ENCODE data around the gene CD68.
A peak's percentile ranks its signal among the peaks of the same experiment; 100 is the strongest.

Gene CD68

DNA sequence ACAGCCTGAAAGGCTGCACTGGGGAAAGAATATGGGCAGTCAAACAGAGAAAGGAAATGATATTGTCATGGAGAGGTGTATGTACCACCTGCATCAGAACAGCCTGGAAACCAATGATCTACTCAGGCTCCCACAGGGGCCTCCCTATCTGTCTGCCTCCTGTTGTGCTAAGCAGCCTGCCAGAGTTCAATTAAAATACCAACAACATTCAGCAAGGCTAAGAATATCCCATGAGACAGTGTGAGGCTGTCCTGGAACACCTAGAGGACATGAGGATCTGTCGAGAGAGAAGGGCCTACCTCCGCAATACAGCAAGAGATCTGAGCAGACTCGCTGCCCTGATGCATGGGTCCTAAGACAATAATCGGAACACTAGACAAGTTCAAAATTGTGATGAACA lies 26.8 kb downstream of the CD68 start:
- TF ChIP-seq, protein P1, sequence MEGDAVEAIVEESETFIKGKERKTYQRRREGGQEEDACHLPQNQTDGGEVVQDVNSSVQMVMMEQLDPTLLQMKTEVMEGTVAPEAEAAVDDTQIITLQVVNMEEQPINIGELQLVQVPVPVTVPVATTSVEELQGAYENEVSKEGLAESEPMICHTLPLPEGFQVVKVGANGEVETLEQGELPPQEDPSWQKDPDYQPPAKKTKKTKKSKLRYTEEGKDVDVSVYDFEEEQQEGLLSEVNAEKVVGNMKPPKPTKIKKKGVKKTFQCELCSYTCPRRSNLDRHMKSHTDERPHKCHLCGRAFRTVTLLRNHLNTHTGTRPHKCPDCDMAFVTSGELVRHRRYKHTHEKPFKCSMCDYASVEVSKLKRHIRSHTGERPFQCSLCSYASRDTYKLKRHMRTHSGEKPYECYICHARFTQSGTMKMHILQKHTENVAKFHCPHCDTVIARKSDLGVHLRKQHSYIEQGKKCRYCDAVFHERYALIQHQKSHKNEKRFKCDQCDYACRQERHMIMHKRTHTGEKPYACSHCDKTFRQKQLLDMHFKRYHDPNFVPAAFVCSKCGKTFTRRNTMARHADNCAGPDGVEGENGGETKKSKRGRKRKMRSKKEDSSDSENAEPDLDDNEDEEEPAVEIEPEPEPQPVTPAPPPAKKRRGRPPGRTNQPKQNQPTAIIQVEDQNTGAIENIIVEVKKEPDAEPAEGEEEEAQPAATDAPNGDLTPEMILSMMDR (IDR thresholded peaks at IDR 0.05; ENCODE audit: control extremely low read depth, extremely low read depth, low read depth, missing control alignments), result no peak
- DNase-seq (ENCODE audit: extremely low spot score), result no peak
- CTCF ChIA-PET, result interaction anchor here (2.4 kb wide), 1 partner anchor 17 kb away, joined by 7 read pairs; no protein-coding TSS in a partner anchor
- POLR2A ChIA-PET, result no interaction called here

DNA sequence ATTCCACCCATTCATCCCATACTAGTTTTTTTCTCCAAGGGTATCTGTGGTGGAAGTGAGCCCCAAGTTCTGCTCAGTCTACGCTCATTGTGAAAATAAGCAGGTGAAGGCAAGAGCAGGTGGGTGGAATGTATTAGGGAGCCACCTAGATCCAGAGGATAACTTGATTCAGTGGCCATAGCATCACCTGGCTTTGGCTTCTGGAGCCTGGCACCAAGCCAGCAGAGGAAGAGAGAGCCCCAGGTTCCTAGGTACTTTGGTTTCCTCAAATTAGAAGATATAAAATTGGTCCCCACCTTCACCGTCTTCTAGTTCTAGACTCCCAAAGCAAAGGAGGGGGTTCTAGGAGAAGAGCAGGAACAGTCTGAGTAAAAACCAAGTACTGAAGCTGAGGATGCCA lies 31.2 kb downstream of the CD68 start:
- DNase-seq (ENCODE audit: extremely low spot score), result no peak
- TF ChIP-seq, protein P1 (IDR thresholded peaks at IDR 0.05; ENCODE audit: control extremely low read depth, extremely low read depth, low read depth, missing control alignments), result no peak
- ChIA-PET CTCF (interaction anchor here (0.7 to 9.0 kb wide), 5 partner anchors 10 to 77 kb away, joined by 3 to 68 read pairs (median 3); partner anchors contain the start of genes SAT2, SHBG, TP53 and WRAP53), POLR2A (no interaction called here)

DNA sequence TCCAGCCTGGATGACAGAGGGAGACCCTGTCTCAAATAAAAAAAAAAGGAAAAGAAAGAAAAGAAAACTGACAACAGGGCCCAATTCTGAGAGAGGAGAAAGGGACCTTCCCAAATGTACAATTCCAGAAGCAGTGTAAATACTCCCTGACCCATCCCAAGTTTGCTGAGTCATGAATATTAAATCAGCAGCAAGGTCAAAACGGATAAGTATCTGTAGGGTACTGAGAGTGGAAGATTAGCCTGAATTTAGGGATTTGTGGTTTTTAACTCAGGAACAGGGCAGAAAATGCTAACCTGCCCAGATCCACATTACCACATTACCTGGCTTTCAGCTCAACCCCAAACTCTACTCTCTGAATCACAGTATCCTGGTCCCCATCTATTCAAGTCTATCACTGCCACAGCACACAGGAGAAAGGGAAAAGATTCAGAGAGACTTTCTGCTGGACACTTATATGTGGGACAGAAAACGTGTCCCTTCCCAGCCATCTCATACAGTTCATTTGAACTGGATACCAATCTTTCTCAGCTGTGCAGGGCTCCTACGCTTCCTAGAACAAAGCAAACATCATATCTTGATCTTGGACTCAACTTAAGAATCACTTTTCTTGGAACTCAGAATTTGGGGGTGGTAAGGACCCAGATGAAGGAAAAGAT lies 32.3 kb downstream of the CD68 start:
- TF ChIP-seq, protein P1 (IDR thresholded peaks at IDR 0.05; ENCODE audit: control extremely low read depth, extremely low read depth, low read depth, missing control alignments), result no peak
- POLR2A ChIA-PET, result no interaction called here
- CTCF ChIA-PET, result interaction anchor here (1.1 to 9.0 kb wide), 5 partner anchors 10 to 208 kb away, joined by 3 to 68 read pairs (median 3); partner anchors contain the start of genes CD68, SAT2, SHBG and TMEM256
- no peak for DNase-seq (ENCODE audit: extremely low spot score)

DNA sequence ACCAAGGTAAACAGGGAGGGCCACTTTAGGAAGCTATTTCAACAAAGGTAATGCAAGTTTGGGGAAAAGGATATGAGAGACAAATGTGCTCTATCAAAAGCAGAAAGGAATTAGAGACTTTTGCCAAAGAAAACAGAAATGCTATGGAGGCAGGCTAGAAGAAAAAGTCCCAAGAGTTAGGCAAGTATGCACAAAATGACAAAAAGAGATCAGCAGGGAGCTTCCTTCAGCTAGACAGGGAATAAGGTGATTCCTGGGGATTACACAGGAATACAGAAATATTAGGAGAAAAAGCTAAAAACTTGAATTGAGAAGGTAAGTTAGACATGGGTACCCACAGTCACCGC lies 32.8 kb downstream of the CD68 start:
- TF ChIP-seq, protein P1 (IDR thresholded peaks at IDR 0.05; ENCODE audit: control extremely low read depth, extremely low read depth, low read depth, missing control alignments), result no peak
- no peak for DNase-seq (ENCODE audit: extremely low spot score)
- ChIA-PET CTCF (interaction anchor here (1.1 to 9.0 kb wide), 5 partner anchors 10 to 208 kb away, joined by 3 to 68 read pairs (median 3); partner anchors contain the start of genes CD68, SAT2, SHBG and TMEM256), POLR2A (no interaction called here)

DNA sequence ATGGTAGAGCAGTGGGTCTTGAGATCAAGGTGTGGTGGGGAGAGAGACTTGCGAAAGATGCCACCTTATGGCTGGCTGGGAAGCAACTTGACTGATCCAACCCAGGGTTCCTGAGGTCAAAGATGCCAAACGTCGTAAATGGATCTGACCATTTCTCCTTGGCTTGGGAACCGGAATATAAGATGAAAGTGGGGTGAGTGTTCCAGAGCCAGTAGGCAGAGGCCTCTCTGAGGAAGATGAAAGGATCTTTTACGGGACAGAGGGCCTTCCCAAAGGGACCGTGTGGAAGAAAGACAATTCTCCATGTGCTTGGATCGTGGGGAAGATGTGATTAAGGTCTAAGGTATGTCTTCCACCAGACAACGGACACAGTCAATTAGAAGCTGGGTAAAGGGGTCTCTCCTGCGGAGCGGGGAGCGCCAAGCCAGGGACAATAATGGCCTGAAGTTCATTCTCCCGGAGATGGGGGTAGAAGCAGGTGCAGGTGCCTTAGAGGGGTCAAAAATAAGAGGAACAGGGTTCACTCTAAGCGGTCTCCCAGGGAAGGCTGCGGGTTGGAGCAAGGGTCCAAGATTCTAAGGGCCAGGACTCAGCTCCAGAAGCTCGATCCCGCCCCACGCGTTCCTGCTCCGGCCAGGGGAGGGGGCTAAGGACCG lies 34.5 kb downstream of the CD68 start:
- TF ChIP-seq, protein P1 (IDR thresholded peaks at IDR 0.05; ENCODE audit: control extremely low read depth, extremely low read depth, low read depth, missing control alignments), result no peak
- CTCF ChIA-PET, result interaction anchor here (1.0 to 9.0 kb wide), 8 partner anchors 10 to 73 kb away, joined by 3 to 68 read pairs (median 5); partner anchors contain the start of genes SAT2, SHBG and TP53
- no peak for DNase-seq (ENCODE audit: extremely low spot score)
- POLR2A ChIA-PET, result interaction anchor here (1.2 kb wide), 2 partner anchors 31 to 129 kb away, joined by 4 to 5 read pairs; partner anchors contain the start of genes MPDU1 and POLR2A

DNA sequence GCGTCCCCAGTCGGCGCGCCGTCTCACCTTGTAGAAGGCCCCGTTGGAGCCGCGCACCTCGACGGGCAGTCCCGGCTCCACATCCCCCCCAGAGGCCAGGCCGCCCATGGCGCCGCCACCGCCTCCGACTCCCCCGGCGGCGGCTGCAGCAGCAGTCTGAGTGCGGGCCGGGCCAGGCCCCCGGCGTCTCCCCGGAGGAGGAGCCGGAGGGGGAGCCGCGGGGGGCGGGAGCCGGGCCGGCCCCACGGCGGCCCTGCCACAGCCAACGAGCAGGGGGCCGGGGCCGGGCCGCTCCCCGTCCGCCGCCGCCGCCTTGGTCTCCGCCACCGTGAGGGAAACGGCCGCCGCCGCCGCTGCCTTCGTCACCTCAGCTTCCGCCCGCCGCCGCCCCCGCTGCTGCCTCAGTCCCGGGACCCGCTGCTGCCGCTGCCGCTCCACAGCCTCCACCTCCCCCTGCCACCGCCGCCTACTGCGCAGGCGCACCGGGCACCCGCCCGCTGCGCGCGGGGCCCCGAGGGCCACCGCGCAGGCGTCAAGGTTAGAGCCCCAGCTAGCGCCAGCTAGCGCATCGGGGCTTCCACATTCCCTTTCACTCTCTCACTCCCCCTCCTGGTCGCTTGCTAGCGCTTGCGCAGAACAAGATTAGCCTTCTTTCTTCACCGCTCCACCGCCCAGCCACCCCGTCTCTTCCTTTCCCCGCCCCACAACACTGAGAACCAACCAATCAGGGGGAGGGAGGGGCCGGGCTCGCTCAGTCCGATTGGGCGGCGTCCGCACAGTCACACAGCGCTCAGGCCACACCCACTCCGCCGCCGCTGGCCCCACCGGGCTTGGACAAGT lies 35.2 kb downstream of the CD68 start, which contains the start of gene FXR2:
FXR2 (minus strand) TSS at position 473 of the 840 bp plus-strand sequence; CDS start at position 108, 365 bp downstream.
- peak; percentile 99 for DNase-seq (ENCODE audit: extremely low spot score)
- CTCF ChIA-PET, result interaction anchor here (1.0 to 9.0 kb wide), 10 partner anchors 9 to 323 kb away, joined by 3 to 68 read pairs (median 4); partner anchors contain the start of genes SAT2, SHBG and TP53
- POLR2A ChIA-PET, result interaction anchor here (0.6 to 1.2 kb wide), 6 partner anchors 10 to 130 kb away, joined by 3 to 6 read pairs (median 4); partner anchors contain the start of genes MPDU1, POLR2A, SAT2 and TP53
- TF ChIP-seq, protein P1 (IDR thresholded peaks at IDR 0.05; ENCODE audit: control extremely low read depth, extremely low read depth, low read depth, missing control alignments), result peak; percentile 57
